ENCODE measurements around the gene KRT85.

KRT85 gene

DNA sequence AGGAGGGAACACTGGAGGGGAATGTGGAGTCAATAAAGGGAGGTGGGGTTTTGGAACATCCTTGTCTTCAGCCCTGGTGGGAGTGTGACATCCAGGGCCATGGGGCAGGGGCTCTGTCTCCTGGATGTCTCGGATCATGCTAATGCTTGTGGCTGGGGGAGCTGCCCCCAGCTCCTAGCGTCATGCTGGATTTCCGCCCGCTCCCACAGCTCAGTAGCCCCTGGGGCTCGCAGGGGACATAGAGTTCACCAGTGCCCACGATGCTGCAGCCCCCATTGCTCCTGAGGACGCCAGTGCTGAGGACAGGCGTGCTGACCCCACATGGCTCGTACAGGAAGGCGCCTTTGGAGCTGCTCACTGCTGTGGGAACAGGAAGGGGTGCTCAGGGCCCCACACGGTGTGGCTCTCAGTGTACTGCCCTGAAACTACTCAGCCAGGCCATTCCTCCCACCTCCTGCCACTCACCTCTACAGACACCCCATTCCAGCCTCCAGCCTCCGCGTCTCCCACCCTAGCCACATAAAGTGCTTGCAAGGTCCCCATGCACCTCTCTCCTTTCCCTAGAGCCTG lies 27.6 kb upstream of the KRT85 start:
- DNase-seq (ENCODE audit: low read depth in 2 of 2) = no peak

DNA sequence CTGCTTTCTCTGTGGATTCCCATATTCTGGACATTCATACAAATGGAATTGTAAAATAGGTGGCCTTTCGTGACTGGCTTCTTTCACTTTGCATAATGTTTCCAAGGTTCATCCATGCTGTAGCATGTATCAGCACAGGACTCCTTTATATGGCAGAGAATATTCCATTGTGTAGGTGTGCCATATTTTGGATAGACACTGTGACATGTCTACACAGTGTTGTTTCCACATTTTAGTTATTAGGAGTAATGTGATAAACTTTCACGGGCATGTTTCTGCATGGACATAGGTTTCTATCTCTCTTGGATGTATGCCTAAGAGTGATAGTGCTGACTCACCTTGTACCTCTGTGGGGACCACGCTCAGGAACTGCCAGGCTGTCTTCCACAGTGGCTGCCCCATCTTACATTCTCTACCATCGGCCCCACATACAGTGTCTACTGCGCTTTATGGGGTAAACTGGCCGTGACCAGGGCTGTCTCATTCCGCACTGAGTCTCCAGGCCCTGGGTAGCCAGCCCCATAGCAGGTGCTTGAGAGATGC lies 25.3 kb upstream of the KRT85 start:
- DNase-seq (ENCODE audit: low read depth in 2 of 2) = no peak

DNA sequence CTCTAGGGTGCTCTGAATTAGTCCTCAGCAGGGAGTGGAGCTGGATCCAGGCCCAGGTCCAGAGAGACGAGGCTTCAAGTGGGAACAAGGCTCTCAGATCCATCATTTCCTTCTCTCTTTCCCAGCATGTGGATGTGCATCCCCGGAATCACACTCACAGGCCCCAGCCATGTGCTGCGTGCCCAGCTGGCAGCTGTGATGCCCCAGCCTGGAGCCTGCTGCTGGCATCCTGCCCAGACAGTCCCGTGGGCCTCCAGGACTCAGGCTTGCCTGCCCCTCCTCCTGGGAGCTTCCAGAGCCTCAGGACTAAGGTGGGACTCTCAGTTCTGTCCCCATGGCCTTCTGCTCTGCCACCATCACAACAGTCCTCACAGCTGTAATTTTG lies 24.3 kb upstream of the KRT85 start:
- DNase-seq (ENCODE audit: low read depth in 2 of 2) = no peak

DNA sequence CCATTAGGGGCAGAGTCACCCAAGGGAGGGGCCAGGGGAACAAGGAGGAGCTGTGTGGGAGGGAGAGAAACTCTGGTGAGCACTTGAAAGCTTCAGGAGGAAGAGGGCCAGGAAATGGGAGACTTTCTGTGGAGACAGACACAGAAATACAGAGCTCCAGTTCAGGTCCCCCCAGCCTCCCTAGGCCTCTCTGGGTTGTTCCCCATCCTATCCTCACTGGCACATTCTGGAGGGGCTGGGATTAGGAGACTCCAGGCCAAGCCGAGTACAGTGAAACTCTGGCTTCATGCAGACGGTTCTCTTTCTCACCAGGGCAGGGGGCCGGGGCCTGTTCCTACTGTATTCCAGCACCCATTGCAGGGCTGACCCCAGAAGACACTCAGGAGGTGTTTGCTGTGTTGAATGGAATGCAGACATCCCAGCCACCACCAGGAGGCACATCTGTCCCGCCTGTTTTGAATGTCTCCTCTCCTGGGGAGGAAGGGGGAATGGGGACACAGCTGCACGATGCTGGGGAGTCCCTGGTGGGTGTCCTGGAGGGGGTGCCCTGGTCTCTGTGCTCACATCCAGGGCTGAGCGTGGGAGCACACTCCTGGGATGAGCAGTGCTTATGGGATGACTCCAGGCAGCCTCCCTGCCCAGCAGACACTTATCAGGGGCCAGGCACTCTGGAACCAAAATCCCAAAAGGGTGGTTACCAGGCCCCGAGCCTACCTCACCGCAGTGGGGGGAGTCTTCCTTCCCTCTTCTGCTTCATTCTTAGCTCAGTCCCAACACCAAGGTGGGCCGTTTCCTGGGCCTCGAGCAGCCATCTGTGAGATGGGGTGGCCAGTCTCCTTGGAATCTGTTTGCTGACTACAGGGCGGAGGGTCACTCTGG lies 23.7 kb upstream of the KRT85 start:
- DNase-seq (ENCODE audit: low read depth in 2 of 2) = no peak

DNA sequence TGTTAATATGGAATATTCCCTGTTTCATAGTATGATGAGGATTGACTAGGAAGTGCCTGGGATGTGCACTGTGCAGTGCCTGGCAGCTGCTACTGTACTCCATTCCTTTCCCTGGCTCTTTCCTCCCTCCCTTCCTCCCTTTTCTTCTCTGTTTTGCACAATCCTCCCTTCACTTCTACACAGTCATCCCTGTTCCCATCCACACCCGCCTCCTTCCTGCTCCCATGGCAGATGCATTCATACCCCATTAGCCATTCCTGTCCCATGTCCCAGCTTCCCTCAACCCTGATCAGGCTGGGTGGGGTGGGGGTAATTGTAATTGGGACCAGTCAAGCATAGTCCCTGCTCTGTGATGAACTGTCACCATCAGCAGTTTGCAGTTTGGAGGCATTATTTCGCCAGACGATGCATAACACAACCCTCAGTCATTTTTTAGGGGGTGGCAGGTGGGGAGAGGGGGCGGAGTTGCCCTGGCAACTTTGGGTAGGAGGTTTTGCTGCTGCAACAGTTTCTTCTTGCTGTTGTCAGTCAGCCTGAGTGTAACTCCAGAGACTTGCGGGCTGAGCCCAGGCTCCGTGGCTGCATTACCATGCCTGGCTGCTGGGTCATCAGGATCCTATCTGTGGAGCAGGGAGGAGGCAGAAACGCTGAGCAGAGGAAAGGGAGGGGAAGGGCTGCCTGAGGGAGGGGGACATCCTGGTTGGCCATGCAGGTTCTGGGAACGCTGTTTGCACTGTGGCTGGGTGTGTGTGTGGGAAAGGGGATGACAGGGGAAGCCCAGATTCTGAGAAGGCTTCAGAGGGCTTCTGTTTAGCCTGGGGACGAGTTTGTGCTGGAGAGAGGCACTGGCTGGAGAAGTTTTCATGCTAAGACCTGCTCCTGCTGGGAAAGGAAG lies 22.3 kb upstream of the KRT85 start:
- no peak for DNase-seq (ENCODE audit: low read depth in 2 of 2)

DNA sequence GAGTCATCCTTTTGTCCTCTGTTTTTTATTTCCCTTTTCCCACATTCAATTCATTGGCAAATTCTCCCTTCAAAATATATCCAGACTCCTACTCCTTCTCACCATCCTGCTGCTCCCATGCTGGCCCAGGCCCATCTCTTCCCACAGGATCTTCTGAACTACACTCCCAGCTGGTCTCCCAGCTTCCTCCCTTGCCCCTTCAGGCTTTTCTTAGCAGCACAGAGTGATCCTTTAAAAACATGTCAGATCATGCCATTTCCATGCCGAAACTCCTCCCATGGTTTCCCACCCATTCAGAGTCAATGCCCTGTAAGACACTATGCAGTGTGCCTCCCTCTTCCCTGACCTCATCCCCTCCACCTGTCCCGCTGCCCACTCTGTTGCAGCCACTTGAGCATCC lies 20.6 kb upstream of the KRT85 start:
- DNase-seq (ENCODE audit: low read depth in 2 of 2) = no peak

DNA sequence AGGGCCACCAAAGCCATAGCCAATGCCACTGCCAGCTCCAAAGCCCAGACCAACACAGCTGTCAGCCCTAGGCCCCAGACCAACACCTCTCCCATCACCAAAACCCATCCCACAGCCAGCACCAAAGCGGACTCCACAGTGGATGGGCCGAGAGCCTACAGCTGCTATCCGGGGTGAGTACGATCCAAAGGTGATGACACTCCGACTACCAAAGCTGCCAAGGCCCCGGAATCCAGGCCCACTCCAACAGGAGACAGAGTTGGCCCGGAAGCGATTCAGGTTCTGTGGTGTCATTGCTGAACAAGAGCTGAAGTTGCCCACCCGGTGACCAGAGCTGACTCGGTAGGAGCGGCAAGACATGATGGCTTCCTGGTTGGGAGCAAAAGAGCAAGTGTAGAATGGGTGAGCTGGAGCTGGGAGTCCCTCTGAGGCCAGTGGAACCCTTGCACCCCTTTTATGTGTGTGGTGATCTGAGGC lies 18.0 kb upstream of the KRT85 start, which contains the start of gene KRT84:
TSS of gene KRT84 (minus strand) at position 427 of the 477 bp plus-strand sequence. CDS start at position 360, 67 bp downstream.
- no peak for DNase-seq (ENCODE audit: low read depth in 2 of 2)

DNA sequence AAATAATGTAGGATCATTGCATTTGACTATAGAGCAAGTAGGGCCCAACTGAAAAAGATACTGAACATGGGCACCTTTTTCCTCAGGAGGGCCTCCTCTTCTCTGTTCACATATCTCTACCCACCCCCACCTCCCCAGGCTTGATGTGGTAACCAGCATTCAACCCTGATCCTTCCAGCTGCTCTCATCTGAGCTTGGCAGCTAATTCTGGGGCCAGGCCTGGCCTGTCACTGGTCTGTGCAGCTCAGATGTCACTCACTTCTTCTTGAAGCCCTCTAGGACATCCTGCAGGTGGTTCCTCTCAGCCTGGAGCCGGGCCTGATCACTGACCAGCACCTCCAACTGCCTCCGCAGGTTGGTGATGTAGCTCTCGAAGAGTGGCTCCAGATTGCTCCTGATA lies 16.1 kb upstream of the KRT85 start:
- no peak for DNase-seq (ENCODE audit: low read depth in 2 of 2)

DNA sequence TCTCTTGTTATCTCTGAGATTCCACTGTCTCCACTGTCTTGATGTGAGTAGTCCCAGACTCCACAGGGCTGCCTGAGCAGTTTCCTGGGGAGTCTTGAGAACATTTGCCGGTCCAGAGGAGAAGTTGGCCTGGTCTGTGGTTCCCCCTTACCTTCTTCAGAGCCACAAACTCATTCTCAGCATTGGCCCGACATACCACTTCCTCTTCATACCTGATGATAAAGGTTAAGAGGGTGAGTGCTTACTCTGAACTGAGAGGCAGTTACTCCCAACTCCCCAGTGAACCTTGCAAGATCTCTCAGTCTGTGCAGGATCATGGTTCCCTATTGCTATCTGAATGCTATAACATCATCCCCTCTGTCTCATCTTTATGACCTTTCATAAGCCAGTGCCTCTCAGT lies 15.6 kb upstream of the KRT85 start:
- no peak for DNase-seq (ENCODE audit: low read depth in 2 of 2)

DNA sequence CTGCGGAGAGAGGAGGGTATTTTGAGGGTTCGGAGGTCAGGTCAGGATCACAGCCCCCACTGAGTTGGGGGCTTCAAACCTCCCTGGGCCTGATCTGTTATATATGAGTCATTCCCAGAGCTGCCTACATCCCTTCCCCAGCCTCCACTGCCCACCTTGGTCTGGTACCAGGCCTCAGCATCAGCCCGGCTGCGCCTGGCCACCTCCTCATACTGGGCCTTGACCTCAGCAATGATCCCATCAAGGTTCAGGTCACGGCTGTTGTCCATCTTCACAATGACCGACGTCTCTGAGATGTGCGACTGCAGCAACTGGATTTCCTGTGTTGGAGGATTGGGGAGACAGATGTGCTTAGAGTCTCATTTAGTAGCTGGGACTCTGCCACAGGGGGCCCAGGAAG lies 13.9 kb upstream of the KRT85 start:
- DNase-seq (ENCODE audit: low read depth in 2 of 2) = no peak

DNA sequence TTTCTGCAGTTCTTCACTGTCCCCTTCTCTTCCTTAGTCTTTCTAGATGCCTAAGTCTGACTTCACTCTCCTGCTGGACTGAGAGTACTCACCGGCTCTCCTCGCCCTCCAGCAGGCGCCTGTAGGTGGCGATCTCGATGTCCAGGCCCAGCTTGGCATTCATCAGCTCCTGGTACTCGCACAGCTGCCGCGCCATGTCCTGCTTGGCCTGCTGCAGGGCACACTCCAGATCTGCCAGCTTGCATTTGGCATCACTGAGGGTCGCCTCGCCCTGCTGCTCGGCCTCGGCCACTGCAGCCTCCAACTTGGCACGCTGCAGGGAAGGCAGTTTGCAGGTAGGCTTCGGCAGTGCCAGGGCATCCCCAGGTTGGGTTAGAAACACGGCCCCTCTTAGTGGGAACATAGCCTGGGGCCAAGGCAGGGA lies 13.0 kb upstream of the KRT85 start:
- no peak for DNase-seq (ENCODE audit: low read depth in 2 of 2)

DNA sequence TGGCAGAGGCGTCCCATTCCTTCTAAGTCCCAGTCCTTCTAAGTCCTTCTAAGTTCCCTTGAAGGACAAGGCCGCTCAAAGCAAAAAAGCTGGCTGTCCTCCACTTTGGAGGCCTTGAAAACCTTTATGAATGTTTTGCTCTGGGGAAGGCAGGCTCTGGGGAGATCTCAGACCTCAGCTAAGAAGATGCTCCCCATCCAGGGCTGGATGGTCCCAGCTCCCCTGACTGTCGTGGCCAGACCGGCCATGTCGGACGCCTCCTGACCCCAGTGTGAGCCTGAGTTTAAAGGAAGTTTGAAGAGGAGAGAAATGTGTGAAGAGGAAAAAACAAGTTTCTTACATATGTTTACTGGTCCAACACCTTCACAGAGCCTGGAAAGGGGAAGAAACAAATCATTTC lies 12.3 kb upstream of the KRT85 start:
- no peak for DNase-seq (ENCODE audit: low read depth in 2 of 2)

DNA sequence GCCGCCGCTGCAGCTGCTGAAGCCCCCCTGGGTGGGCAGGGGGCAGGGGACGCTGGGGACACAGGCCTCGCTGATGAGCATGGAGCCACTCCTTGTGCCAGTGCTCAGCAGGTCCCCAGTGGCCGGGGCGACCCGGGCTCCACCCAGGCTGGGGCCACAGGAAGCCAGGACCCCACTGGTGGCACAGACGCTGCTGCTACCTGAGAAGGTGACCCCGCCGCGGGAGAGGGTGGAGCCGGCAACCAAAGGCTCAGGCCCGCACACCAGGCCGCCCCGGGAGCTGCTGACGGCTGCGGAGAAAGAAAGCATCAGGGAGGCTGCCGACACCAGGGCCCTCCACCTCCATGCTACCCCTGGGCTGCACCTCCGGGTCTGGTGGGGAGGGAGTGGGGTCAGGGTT lies 10.8 kb upstream of the KRT85 start:
- no peak for DNase-seq (ENCODE audit: low read depth in 2 of 2)

DNA sequence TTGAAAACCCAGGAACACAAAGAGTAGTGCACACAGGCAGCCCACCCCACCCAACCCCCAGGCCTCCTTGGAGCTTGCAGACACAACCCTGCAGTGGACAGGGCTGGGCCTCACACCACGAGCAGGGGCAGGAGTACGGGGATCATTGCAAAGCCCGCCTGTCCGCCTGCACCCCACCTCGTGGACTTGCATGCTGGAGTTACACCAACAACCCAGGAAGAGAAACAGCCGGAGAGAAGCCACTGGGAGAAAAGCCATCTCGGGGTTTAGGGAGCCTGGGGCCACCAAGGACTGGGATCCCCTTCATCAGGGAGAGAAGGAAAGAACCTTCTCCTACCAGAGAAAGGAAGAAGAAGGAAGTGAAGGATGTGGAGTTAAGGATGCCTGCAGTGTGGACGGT lies 10.0 kb upstream of the KRT85 start:
- DNase-seq (ENCODE audit: low read depth in 2 of 2) = no peak

DNA sequence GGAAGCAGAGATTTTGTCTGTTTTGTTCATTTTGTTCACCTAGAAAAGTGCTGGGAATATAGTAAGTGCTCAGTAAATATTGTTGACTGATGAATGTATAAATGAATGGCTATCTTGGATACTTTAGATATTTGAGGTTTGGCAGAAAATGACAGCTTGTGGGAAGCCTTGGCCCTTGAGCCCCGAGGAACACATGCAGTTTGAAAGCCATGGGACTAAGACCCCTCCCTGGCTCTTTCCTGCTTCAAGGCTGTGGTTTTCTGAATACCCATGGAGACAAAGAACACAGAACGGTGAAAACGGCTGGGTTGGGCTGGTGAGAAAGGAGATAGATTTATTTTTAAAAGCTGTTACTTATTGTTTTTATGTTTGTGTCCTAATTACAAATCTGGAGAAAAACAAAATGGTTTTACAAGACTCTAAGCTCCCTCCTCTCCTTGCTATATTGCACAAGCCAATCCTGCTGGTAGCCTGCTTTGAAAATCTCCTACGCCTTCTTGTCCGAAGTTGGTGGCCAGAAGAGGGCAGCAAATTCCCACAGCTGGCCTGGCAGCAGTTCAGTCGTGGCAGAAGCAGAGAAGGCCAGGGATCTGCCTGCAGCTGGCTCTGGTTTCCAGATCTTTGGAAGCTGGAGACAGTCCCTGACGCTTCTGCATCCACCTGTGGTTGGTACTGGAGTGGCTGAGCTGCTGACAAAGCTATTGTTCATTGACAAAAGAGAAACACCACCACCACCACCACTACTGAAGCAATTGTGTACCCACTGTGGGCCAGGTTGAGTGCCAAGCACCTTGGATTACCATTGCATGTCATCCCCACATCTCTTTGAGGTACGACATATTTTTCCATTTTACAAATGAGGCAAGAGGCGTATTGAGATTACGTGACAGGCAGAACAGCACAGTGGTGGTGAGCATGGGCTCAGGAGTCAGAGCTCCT lies 5.2 kb upstream of the KRT85 start:
- DNase-seq (ENCODE audit: low read depth in 2 of 2) = peak in 1 of 2 donors; percentile 22

DNA sequence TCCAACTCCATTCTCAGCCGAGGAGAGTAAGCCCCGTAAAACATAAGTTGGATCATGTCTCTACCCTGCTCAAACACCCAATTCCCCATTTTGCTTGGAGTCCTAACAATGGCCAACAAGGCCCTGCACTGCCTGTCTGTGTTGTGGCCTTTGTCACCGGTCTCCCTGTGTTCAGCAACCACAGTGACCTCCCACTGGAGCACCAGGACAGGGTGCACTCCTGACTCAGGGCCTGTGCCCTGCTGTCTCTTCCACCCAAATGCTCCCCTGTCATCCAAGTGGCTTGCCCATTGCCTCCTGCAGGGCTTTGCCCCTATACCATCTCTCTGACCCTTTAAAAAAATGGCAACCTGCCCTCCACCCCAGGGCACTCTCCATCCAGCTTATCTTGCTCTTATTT lies 4.4 kb upstream of the KRT85 start:
- no peak for DNase-seq (ENCODE audit: low read depth in 2 of 2)

DNA sequence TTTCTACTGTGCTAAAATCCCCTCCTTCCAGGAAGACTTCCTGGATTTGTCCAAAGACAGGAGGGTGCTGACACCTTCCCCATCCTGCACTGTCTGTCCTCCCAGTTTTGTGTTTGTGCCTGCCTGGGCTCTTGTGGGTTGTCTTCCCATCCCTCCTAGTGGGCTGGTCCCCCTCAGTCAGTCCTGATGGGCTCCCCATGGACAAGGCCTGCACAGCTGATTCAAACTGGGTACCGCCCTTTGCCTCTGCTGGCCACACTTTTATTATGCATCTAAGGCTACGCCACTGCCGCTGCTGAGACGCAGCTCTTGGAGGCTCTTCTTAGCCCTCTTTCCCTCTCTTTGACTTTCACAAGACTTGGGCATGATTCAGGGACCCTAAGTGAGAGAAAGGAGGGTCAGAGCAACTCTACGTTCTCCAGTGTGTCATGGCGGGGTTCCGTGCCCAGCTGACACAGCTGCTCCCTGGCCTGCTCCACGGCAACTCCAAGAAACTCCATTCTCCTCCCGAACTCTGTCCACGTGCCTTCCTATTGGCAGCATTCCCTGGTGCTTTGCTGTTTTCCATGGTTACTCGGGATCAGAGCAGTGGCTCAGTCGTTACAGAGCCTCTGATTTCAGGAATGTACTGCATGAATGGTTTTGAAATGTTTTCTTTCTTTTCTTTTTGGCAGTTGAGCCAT lies 3.8 kb upstream of the KRT85 start:
- no peak for DNase-seq (ENCODE audit: low read depth in 2 of 2)

DNA sequence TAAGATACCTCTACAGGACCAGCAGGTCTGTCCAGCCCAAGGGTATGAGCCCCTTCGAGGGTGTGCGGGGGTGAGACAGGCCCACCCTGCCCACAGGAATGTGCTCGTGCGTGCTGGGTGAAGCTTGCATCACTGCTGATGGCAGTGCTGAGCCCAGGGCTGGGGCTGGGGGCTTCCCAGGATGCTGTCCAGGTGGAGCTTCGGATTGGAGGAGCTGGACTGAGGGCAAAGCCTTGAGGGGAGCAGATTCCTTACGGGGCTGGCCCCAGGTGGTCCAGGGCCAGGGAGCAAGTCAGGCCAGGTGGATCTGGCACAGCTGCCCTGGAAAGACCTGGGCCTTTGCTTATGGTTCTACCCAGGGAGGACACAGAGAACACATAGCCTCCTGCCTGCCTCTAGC lies 2.5 kb upstream of the KRT85 start:
- no peak for DNase-seq (ENCODE audit: low read depth in 2 of 2)

DNA sequence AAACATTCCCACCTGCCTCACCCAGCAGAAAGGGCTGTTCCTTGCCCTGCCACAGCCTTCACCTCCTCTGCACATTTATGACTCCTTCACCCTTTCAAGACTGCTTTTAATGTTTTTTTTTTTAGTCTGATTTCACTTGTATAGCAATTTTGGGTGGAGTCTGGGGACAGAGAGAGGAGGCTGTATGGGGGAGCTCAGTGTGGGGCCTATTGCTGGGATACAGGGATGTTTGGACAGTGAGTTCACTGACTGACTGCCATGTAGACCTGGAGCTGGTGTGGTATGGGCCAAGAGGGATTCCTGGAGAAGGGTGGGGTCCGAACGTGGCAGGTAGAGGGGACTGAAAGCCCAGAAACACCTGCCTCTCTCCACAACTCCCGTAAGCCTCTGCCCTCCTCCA lies 1.9 kb upstream of the KRT85 start:
- DNase-seq (ENCODE audit: low read depth in 2 of 2) = no peak

DNA sequence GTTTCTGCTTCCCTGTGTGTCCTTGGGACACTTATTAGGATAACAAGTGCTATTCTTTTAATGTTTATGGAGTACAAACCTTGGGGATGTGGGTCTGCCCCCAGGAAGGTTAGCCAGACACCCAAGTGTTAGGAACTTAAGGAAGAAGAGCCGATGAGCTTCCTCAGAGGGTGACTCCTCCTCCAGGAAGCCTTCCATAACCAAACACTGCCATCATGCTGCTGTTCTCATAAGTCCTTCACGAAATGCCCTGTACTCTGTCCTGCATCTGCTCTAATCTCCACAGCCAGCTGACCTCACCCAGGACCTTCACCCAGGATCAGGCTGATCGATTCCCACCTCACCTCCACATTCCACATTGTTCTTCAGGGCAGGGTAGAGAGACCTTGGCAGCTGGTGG lies 1.2 kb upstream of the KRT85 start:
- no peak for DNase-seq (ENCODE audit: low read depth in 2 of 2)
